NCI-H1694 treated with DMSO at 0.1 percent for 48 hours (cell line): Measurements from ENCODE around the gene ASS1.
"Not testable (repeated sequence)": the region's sequence is repeated elsewhere in the genome, so short reads cannot be mapped to it uniquely, and the experiment has no call there.

Experiments
- DNase-seq: peaks from one replicate; lab custom pipeline; 2025; lab: John Stamatoyannopoulos, UW

The ASS1 gene

DNA sequence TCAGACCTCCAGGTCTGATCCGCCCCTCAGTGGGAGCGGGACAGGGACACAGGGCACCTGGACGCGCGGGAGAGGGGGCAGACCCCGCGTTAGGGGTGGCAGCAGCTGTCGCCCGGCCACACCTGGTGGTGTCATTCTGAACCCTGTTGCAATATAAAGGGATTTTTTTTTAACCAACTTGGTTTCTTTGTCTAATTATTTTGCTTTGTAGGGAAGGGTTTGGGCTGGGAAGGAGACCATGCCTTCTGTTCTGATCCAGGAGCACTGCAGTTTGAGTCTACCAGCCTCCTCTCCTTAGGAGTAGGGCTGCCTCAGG lies 10.9 kb upstream of the ASS1 start:
- DNase-seq, result no peak

DNA sequence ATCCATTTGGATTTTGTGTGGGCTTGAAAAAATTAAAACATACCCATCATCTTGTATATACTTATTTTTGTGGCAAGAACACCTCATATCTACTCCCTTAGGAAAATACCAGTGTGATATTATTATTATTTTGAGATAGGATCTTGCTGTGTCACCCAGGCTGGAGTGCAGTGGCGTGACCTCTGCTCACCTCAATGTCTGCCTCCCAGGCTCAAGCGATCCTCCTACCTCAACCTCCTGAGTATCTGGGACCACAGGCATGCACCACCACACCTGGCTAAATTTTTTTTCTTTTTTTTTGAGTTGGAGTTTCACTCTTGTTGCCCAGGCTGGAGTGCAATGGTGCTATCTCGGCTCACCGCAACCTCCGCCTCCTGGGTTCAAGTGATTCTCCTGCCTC lies 10.1 kb upstream of the ASS1 start:
- not testable (repeated sequence) for DNase-seq

DNA sequence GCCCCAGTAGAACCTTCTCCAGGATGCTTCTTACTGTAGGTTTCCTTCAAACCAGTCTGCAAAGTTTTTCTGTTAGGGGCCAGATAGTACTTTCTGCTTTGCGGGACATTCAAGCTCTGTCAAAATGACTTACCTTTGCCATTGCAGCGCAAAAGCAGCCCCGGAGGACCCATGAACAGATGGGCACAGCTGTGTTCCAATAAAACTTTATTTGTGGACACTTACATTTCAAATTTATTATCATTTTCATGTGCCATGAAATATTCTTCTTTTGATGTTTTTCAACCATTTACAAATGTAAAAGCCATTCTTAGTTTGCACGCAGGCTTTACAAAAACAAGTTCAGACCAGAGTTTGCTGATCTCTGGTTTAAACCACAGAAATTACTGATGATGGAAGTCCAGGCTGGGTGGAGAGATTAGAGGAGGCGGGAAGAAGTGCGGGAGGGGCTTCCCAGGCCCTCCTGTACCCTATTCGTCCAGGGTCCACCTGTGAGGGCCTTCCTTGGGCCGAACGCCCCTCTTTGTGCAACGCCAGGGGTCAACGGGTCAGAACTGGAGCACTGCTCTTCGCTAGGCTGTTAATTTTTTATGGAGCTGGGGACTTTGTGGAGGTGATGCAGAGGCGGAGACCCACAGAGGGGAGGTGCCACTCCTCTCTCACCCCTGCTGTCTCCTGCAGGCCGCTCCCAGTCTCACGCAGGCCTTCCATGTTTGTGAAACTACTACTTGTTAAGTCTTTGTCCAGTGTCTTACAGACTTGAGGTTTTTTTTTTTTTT lies 7.6 kb upstream of the ASS1 start:
- no peak for DNase-seq

DNA sequence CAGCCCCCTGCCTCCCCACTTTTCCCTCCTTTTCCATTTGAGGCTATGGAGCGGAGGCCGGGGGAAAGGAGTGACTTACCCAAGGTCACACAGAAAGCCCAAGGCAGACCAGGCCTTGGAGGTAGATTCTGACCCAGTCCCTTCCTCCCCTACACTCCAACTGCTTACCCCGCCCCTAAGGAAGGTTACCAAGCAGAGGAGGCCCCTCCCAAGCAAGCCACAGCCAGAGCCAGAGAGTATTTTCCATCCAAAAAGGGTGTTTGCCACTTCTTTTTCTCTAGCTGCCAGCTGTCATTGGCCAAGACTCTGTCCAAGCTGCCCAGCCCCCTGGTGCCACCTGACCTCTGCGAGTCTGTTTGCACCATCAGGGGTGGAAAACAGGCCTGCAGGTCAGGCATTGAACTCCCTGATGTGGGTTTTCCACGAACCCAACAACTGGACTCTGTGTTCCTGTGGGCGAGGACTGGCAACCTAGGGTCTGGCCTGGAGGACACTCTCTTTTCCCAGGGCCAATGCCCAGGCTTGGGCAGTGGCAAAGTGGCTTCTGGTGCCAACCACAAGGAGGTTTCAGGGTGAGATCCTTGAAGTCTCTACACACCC lies 6.3 kb upstream of the ASS1 start:
- no peak for DNase-seq

DNA sequence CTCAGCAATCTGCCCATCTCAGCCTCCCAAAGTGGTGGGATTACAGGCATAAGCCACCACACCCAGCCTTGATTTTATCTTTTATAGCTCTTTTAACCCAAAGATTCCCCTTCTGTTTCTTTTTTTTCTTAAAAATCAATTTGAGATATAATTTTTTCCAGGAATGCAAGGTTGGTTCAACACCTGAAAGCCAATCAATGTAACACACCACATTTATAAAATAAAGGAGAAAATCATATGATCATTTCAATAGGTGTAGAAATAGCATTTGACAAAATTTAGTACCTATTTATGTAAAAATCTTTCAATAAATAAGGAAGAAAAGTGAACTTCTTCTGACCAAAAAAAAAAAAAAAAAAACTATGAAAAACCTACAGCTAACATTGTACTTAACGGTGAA lies 3.7 kb upstream of the ASS1 start:
- no peak for DNase-seq

DNA sequence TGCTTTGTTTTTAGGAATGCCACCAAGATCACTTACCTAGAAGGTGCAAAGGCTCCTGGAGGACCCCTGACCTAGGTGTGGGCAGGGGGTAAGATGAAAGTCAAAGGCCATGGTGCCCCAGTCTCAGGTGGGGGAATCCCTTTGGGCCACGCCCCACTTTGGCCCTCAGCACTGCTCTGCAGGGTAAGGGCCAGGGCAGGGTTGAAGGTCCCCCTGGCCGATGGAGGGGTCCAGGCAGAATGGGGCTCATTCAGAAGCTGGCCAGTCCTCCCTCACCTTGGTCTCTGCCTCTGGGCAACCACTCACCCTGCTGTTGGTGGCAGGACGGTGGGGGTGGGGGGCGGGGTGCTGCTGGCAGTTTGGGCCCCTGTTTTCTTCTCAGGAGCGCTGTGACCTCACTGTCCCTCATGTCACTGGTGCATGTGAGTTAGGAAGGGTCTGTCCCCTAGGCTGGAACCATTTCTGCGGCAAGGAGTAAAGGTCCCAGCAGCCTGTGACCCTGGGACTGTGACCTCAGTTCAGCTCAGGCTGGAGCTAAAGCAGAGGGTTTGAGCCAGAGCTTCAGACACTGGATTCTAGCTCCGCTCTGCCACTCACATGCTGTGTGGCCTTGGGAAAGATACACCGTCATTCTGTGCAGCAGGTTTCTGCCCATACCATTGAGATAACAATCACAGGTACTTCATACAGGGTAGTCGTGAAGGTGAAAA lies 1.9 kb upstream of the ASS1 start:
- DNase-seq, result no peak

DNA sequence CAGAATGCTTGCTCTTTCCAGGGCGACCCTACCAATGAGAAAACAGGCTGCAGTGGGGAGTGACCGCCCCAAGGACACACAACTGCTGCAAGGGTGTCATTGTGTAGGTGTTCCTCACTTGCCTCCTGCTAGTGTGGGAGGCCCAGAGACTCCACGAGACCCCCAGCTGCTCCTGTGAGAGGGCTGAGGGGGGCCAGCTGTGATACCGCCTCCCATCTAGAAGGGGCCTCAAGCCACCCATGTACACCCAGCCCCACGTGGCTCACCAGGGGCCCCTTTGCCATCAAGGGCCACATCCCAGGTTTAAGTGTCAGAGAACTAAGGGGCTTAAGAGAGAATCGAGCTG lies 1.3 kb upstream of the ASS1 start:
- DNase-seq, result no peak

DNA sequence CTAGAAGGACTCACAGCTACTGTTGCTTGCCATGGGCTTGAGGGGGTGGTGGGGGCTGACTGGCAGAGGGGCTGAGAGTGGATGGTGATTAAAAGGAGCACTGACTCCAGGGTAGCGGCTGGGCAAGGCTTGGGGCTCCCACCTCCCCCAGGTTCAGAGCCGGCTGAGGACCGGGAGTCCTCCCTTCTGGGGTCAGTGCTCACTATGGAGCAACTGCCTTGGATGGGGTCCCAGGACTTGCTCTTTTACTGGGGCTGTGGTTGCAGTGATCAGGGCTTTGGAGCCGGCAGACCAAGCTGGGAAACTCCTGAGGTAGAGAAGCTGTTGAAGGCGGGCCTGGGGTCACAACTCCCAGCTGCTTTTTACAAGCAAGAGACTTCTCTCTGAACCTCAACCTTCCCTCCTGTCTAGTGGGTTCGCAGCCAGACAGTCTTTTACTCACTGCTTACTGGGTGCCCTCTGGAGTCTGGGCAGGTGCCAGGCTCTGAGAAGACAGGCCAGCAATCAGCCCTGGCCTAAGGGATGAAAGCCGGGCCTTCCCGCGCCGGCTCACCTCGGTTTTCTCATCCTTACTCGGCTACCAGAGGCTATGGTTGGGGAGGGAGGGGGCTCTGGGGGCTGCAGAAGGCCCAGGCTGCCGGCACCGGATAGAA lies 795 bp upstream of the ASS1 start:
- DNase-seq, result no peak

DNA sequence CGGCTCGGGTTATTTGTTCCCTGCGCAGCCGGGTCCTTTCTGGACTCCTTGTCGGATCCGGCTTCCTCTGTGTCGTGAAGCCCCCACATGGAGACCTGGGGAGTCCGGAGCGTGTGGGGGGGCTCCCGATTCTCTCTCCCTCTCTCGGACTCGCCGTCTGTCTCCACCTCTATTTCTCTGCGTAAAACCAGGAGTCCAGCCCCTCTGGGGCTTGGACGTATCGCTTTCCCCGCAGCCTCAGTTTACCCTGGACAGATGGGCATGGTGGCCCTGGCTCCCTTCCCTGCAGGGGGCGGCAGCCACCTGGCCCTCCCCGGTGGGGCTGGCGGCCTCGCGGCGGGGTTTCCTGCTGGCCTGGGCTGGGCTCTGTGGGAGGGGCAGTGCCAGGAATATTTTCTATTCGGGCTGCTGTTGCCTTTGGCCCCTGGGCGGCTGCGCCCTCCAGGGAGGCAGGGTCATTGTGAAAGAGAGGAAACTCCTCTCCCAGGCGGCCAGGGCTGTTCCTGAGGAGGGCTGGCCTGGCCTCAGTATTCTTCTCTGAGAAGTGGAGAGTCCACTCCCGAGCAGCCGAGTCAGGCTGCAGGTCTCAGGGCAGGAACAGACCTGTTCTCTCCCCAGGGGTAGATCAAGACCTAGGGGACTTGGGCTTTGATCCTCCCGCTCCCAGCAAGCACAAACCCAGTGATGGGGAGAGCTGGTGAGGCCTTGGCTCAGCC lies 665 bp downstream of the ASS1 start:
- no peak for DNase-seq

DNA sequence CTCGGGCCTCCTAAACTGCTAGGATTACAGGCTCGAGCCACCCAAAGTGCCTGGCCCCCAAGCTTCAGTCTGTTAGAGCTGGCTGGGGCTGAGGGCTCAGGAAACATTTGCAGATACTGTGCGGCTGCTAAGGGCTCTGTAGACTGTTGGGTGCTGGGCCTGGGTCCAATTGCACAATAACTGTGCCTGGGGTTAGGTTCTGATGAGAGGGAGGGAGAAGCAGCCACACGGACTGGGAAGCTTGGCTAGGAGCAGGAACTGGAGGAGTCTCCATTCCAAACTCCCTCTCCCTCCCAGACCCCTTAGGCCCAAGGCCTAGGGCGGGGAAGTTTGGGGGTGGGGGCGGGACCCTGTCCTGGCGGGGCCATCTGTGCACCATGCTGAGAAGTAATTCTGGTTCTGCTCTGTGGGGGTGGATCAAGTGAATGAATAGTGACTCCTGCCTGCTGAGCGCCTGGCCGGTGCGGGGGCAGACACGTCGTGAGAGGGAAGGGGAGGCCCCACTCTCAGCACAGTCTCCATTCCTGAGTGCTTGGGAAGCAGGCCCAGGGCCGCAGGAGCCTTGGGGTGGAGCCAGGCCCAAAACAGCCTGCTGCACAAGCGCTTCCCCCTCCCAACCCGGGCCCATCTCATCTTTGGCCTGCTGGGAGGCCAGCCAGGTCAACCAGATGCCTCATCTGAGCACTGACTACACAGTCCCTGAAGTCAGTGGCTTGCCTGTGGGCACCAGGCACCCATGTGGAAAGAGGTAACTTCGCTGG lies 1.5 kb downstream of the ASS1 start:
- no peak for DNase-seq

DNA sequence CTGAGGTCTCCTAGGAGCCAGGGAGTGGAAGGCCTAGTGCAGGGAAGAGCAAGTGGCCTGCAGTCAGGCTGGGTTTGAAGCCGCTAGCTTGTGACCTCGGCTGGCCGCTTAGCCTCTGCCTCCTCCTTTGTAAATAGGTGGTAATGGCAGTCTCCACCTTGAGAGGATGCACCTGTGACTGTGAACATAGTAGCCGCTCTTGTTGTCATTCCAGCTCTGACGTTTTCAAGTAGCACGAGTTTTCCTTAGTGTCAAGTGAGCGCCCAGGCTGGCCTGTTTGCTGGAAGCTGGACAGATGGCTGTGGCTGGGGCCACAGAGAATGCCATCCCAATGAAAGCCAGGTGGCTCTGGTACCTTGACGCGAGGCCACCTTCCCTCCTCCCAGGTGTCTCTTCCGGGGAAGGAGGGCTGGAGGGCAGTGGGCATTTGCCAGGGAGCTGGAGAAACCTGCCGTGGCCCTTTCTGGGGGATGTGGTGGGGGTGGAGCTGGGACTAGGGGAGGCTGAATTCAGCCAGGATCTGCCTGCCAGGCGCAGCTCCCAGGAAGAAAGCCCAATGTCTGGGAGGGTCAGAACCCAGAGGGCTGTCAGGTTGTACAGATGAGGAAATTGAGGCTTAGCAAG lies 2.5 kb downstream of the ASS1 start:
- no peak for DNase-seq

DNA sequence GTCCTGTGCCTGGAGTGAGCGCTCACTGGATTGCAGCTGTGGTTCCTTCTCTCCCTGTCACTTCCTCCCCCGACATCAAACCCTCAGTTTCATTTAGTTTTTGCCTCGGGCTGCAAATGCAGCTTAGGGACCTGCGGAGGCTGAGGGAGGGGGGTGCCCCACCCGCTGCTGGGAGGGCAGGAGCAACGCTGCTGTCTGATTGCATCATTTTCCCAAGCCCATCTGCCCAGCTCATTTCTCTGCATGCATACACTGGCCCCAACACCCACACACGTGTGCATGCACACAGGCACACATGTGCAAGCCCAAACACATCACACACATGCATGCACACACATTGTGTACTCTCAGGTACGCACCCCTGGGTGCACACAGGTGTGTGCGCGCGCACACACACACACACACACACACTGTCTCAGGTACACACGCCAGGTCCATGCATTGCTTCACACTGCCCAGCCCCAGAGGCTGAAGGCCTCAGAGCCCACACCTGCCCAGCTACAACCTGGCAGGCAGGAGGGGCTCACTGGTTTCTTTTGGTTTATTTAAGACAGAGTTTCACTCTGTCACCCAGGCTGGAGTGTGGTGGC lies 3.4 kb downstream of the ASS1 start:
- DNase-seq, result peak; percentile 29

DNA sequence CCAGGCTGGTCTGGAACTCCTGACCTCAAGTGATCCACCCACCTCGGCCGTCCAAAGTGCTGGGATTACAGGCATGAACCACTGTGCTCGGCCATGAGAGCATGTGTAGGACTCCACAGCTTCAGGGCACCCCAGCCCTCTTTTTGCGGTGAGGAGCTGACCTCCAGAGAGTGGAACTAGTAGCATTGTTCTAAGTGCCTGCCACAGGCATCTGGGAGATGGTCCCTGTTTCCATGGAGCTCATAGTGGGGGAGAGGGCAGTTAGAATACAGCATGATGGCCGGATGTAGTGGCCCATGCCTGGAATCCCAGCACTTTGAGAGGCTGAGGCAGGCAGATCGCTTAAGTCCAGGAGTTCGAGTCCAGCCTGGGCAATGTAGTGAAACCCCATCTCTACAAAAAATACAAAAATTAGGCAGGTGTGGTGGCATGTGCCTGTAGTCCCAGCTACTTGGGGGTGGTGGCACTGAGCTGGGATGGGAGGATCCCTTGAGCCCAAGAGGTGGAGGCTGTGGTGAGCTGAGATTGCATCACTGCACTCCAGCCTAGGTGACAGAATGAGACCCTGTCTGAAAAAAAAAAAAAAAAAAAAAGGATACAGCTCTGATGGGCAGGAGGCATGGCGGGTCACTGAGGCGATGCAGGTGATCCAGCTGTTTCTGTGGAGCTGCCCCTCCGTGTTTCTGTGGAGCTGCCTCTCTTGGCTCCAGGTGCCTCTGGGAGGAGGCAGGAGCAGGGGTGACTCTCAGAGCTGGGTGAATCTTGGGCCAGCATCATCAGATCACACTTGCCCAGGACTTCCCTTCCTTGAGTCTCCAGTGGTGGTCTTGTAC lies 4.2 kb downstream of the ASS1 start:
- no peak for DNase-seq

DNA sequence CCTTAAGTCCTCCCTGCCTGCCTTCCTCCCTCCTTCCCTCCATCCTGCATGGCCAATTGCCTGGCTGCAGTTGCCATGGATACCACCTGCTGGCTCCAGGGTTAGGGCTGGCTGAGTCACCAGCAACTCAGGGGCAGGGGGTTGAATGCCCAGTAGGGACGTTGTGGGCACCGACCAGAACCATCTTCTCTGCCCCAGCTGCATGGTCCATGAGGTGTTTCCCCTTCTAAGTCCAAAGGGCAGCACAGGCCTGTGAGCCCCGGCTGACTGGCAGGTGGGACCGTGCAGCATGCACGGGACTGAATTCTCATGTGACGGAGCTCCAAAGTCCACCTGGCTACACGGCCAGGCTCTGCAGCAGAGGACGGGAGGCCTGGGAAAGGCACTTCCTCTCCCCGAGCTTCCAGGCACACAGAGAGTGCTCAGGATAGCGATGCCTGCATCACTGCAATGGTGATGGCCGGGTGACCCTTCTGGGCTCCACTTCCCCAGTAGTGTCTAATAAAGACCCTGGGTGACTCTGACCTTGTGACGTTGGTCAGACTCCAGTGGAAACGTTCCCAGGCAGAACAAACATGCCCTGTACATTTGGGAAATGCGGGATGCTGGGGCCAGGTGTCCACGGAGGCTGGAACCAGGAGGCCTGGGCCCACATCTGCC lies 5.7 kb downstream of the ASS1 start:
- DNase-seq, result no peak

DNA sequence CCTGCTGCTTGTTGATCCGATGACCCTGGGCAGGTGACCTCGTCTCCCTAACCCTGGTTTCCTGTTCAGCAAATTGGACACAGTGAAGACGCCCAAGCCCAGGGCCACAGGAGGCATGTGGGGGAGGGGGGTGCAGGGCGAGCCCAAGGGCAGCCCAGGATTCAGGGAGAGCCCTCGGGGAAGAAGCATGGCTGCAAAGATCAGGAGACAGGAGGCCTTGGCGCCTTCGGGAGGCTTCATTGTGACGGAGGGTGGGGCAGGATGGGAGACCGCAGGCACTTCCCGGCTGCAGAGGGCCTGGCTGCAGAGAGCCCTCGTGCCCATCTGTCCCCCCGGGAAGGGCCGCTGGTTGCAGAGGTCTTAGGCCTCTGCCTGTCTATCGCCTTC lies 6.2 kb downstream of the ASS1 start:
- DNase-seq, result no peak

DNA sequence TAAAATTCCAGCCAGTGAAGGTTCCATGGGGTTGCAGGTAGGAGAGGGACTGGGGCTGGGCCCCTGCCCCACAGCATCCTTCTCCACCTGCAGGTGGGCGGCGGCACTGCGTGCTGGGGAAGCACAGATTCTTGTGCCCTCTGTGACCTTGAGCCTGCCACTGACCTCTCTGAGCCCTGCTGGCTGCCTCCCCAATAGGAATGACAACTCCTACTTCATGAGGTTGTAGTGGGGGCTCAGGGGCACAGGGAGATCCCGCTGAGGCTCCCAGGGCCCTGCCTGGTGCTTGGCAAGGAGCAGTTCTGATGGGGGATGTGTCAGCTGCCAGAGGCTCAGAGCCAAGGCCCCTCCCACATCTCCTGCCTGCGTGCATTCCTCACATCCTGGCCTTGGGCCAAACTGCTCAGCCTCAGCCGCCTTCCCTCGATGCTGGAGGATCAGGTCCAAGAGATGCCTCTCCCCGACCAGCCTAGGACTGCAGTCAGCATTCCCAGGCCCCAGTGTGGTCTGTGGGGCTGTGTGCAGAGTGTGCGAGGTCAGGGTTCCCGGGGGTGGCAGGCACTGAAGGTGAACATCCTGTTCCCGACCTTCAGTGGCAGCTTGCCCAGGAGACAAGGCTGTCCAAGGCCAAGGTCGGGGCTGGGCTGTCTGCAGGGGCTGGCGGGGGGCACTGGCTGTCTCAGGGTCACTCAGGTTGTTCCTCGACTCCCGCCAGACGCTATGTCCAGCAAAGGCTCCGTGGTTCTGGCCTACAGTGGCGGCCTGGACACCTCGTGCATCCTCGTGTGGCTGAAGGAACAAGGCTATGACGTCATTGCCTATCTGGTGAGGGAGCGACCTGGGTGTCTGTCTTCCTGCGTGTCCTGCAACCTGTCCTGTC lies 7.0 kb downstream of the ASS1 start:
- DNase-seq, result peak; percentile 70

DNA sequence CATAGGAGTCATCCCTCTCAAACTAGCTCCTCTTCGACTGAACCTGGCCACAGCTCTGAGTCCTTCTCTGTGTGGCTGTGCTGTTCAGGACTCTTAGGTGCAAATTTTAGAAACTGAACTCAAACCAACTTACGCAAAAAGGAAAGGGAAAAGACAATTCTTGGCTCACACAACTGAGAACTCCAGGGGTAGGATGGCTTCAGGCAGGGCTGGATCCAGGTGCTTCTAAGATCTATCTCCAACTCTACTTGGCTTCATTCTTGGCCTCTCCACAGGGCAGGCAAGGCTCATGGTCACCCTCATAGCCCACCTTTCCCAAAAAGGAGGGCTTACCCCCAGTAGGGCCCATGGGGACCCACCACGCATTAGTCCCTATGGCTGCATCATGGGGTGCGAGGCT lies 8.1 kb downstream of the ASS1 start:
- DNase-seq, result no peak

DNA sequence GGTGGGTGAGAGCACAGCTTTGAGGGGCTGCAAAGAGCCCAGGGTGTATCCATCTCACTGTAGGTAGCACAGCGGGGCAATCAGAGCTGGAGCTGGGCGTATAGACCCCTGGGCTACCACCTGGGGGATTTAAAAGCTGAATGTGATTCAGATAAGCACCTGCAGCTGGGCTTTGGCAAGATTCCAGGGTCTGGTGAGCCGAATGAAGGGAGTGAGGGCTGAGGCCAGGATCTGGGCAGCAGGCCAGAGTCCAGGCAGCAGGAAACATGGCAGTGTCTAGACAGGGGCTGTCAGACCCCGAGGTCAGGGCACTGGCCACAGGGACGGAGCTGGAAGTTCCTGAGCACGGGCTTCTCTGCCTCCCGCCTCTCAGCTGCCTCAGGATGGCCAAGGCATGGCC lies 8.7 kb downstream of the ASS1 start:
- no peak for DNase-seq
